Measurements from ENCODE around the gene CTNNA2. TPM values are rescaled to one million over a fixed set of nuclear protein-coding genes. Genes with fewer than 3 reads are reported as not detected.

Gene CTNNA2
- total RNA-seq, 6 donors from 2014 or later, result not detected

DNA sequence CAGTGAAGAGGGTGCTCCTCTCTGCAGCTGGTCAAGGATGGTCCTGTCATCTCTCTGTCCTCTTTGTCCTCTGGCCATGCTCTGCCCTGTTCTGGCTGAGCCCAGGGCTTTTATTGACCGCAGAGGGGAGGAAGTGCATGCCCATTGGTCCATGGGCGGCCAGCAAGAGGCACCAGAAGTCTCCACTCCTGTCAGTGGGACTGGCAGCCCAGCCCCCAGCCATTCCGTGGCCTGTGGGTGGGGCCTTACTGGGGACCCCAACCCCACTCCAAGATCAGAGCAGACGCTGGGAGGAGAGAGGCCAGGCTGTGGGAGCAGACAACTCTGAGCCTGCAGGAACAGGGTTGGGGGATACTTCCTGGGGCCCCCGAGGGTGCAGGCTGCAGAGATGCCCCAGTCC lies 156.9 kb downstream of the CTNNA2 start:
- Histone ChIP-seq H3K27me3 (no peaks in the 10 kb centered on the region), H3K9me3 (no peaks in the 10 kb centered on the region), H3K4me3 (no peak overlapping the region), H3K36me3 (no peaks in the 10 kb centered on the region), H3K27ac (no peak overlapping the region), H3K4me1 (no peaks in the 10 kb centered on the region)
- peak in 1 of 2 donors; percentile 14 for ATAC-seq (ENCODE audit: low FRiP score in 2 of 2)
- WGBS, 2 donors, result 72 to 86% methylated on average over 1 to 4 of the region's 5 CpGs
- TF ChIP-seq CTCF (IDR thresholded peaks at IDR 0.05) (no peak), POLR2AphosphoS5 (IDR thresholded peaks at IDR 0.05) (no peak)
- peak in 1 of 2 donors; percentile 23 for DNase-seq

DNA sequence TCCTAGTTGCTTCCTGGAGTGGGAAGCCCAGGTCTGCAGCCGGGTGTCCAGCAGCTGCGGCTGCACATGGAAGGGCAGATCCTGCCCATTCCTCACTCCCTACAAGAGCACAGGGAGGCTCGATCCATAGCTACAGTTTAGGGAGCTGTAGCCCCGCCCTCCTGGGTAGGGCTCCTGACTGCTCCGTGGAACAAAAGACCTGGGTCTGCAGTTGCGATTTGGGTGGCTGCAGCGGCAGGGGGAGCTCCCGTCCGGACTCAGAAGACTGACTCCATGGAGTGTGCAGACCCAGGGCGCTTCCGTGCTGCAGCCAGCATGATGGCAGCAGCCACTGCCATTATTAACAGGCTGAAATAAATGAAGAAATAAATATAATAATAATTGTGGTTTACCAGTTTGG lies 157.3 kb downstream of the CTNNA2 start:
- Histone ChIP-seq H3K9me3 (no peaks in the 10 kb centered on the region), H3K27ac (no peak overlapping the region), H3K4me3 (no peak overlapping the region), H3K36me3 (no peaks in the 10 kb centered on the region), H3K4me1 (no peaks in the 10 kb centered on the region), H3K27me3 (no peaks in the 10 kb centered on the region)
- WGBS, 2 donors, result 79 to 87% methylated on average over 4 to 11 of the region's 11 CpGs
- ATAC-seq (ENCODE audit: low FRiP score in 2 of 2) (peak in 1 of 2 donors; percentile 8), DNase-seq (peak in 1 of 2 donors; percentile 22)
- TF ChIP-seq POLR2AphosphoS5 (IDR thresholded peaks at IDR 0.05) (no peak), POLR2A (IDR thresholded peaks at IDR 0.05) (no peak), EP300 (IDR thresholded peaks at IDR 0.05) (no peak)

DNA sequence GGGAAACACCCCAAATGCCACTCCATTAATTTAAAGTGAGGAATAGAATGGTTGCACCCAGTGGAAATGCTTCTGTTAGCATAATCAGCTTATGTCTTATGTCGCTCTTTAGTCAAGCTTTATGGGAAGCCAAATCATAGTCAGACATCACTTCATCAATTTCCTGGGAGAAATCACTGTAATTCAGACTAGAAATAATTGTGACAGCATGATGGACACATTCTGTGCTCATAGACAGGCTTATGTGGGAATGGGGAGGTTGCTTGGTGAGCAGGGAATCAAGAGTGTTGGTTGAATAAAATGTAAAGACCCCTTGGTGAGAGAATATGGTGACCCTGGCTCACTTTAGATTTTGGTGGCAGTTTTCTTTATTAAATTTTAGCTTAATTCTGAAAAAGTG lies 174.0 kb downstream of the CTNNA2 start:
- H3K27ac ChIP-seq, result no peak overlapping the region
- ATAC-seq (ENCODE audit: low FRiP score in 2 of 2), result no peak
- no peak overlapping the region for H3K4me3 ChIP-seq
- no peaks in the 10 kb centered on the region for H3K36me3 ChIP-seq
- WGBS, 2 donors, result 81 to 86% methylated on average over 1 of the region's 1 CpG
- no peak for DNase-seq
- TF ChIP-seq POLR2A (IDR thresholded peaks at IDR 0.05) (no peak), POLR2AphosphoS5 (IDR thresholded peaks at IDR 0.05) (no peak), EP300 (IDR thresholded peaks at IDR 0.05) (no peak), CTCF (IDR thresholded peaks at IDR 0.05) (no peak)
- H3K4me1 ChIP-seq, result no peaks in the 10 kb centered on the region
- H3K27me3 ChIP-seq, result no peaks in the 10 kb centered on the region
- no peaks in the 10 kb centered on the region for H3K9me3 ChIP-seq

GRCh38 chr2:79695248-79695647 lies 182.4 kb downstream of the CTNNA2 start:
- DNase-seq (no peak), ATAC-seq (ENCODE audit: low FRiP score in 2 of 2) (no peak)
- Histone ChIP-seq H3K9me3 (no peaks in the 10 kb centered on the region), H3K36me3 (no peaks in the 10 kb centered on the region), H3K27ac (no peak overlapping the region), H3K4me3 (no peak overlapping the region), H3K4me1 (no peaks in the 10 kb centered on the region), H3K27me3 (no peaks in the 10 kb centered on the region)
- TF ChIP-seq POLR2A (IDR thresholded peaks at IDR 0.05) (no peak), CTCF (IDR thresholded peaks at IDR 0.05) (no peak), EP300 (IDR thresholded peaks at IDR 0.05) (no peak), POLR2AphosphoS5 (IDR thresholded peaks at IDR 0.05) (no peak)

DNA sequence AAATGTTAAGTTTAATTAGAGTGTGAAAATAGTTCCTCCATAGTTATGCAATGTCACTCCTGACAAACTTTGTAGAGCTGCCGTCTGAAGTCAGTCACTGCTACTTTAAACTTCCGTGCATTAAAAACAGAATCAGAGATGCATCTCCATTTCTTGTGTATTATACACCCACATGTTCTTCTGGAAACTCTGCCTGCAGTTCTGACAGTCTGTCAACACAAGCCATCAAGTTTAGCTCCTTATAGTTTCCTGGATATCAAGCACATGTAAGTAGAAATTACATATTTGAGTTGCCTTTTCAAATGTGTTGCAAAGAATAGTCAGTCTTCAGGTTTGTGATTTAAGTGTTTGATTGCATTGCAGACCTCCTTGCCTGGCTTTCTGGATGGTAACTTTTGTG lies 184.3 kb downstream of the CTNNA2 start:
- Histone ChIP-seq H3K4me3 (no peak overlapping the region), H3K27ac (no peak overlapping the region), H3K36me3 (no peaks in the 10 kb centered on the region), H3K4me1 (no peaks in the 10 kb centered on the region), H3K9me3 (no peaks in the 10 kb centered on the region), H3K27me3 (no peaks in the 10 kb centered on the region)
- DNase-seq (no peak), ATAC-seq (ENCODE audit: low FRiP score in 2 of 2) (no peak)
- no peak for TF ChIP-seq EP300 (IDR thresholded peaks at IDR 0.05)
- no peak for TF ChIP-seq POLR2A (IDR thresholded peaks at IDR 0.05)
- TF ChIP-seq CTCF (IDR thresholded peaks at IDR 0.05), result no peak
- no peak for TF ChIP-seq POLR2AphosphoS5 (IDR thresholded peaks at IDR 0.05)
- 52 to 81% methylated on average over 2 of the region's 2 CpGs for WGBS, 2 donors
